HG03196 (cell line): Measurements from ENCODE around the gene ELAVL2.

Experiments used
- ATAC-seq: cut with Tn5 transposase; IDR thresholded peaks from one replicate; pipeline ENCODE4 v1.9.1; 2021; ENCODE audit not compliant: unreplicated experiment

Gene ELAVL2

GRCh38 chr9:23665635-23666034, 160.4 kb downstream of the ELAVL2 start:
- ATAC-seq = no peak

- no peak for ATAC-seq
Measured at GRCh38 chr9:23665051-23665450, 161.0 kb downstream of the ELAVL2 start.

- no peak for ATAC-seq
Measured at GRCh38 chr9:23663946-23664345, 162.1 kb downstream of the ELAVL2 start.

GRCh38 chr9:23663536-23663935, 162.5 kb downstream of the ELAVL2 start:
- no peak for ATAC-seq

GRCh38 chr9:23663125-23663524, 162.9 kb downstream of the ELAVL2 start:
- no peak for ATAC-seq

GRCh38 chr9:23662320-23662719, 163.7 kb downstream of the ELAVL2 start:
- ATAC-seq = no peak

- ATAC-seq = no peak
Measured at GRCh38 chr9:23659346-23660006, 166.6 kb downstream of the ELAVL2 start.

GRCh38 chr9:23658376-23659258, 167.4 kb downstream of the ELAVL2 start:
- no peak for ATAC-seq

GRCh38 chr9:23651051-23651450, 175.0 kb downstream of the ELAVL2 start:
- ATAC-seq = no peak

- no peak for ATAC-seq
Measured at GRCh38 chr9:23648651-23649050, 177.4 kb downstream of the ELAVL2 start.

GRCh38 chr9:23644896-23645295, 181.1 kb downstream of the ELAVL2 start:
- ATAC-seq = no peak

- ATAC-seq = no peak
Measured at GRCh38 chr9:23644326-23644725, 181.7 kb downstream of the ELAVL2 start.

GRCh38 chr9:23643656-23644258, 182.3 kb downstream of the ELAVL2 start:
- no peak for ATAC-seq
